Measurements from ENCODE around the gene ASXL1. TPM values are rescaled to one million over a fixed set of nuclear protein-coding genes. Genes with fewer than 3 reads are reported as not detected.

ASXL1 gene
- total RNA-seq, 1 experiment from 2014 or later = 22.7 TPM

GRCh38 chr20:32358632-32358882, 426 bp downstream of the ASXL1 start (continued):
- TF ChIP-seq ZMAT4 (CRISPR knock-in tag; IDR thresholded peaks at IDR 0.05) (no peak), ZBTB21 (CRISPR knock-in tag; IDR thresholded peaks at IDR 0.05; ENCODE audit: borderline replicate concordance) (no peak), SMAD3 (CRISPR knock-in tag; IDR thresholded peaks at IDR 0.05; ENCODE audit: borderline replicate concordance) (no peak), GTF2I (CRISPR knock-in tag; conservative IDR thresholded peaks at IDR 0.05) (no peak), OVOL2 (CRISPR knock-in tag; IDR thresholded peaks at IDR 0.05; ENCODE audit: borderline replicate concordance) (no peak), PRDM15 (CRISPR knock-in tag; IDR thresholded peaks at IDR 0.05) (no peak), ZNF512 (CRISPR knock-in tag; IDR thresholded peaks at IDR 0.05; ENCODE audit: borderline replicate concordance) (no peak)

- ChIA-PET CTCF (interaction anchor here (0.6 to 1.0 kb wide), 6 partner anchors 72 to 431 kb away, joined by 3 to 5 read pairs (median 4); no protein-coding TSS in a partner anchor), POLR2A (interaction anchor here (0.7 to 1.5 kb wide), 3 partner anchors 14 to 552 kb away, joined by 3 to 7 read pairs (median 4); no protein-coding TSS in a partner anchor)
- Mint-ChIP-seq H3K4me1 (peaks cover 12% of the 10 kb centered on the region), H3K27ac (no peak overlapping the region), H3K36me3 (peaks cover 2% of the 10 kb centered on the region; the same call in 1 of the 2 replicates), H3K4me3 (peak overlapping the region; percentile 67), H3K27me3 (ENCODE audit: low read depth) (peaks cover 82% of the 10 kb centered on the region), H3K9me3 (no peaks in the 10 kb centered on the region)
- DNase-seq (ENCODE audit: low spot score) (peak; percentile 85), ATAC-seq (peak; percentile 43)
- no peak for TF ChIP-seq TP53 (CRISPR knock-in tag; IDR thresholded peaks at IDR 0.05)
- peak; percentile 46; the same call in 1 of the 2 replicates for TF ChIP-seq SMAD3 (CRISPR knock-in tag; IDR thresholded peaks at IDR 0.05; ENCODE audit: borderline replicate concordance)
- no peak for TF ChIP-seq CREM (CRISPR knock-in tag; IDR thresholded peaks at IDR 0.05)
- TF ChIP-seq NFATC4 (CRISPR knock-in tag; IDR thresholded peaks at IDR 0.05) = no peak
- no peak for TF ChIP-seq PRDM15 (CRISPR knock-in tag; IDR thresholded peaks at IDR 0.05)
- TF ChIP-seq ATF6 (CRISPR knock-in tag; IDR thresholded peaks at IDR 0.05) = no peak
- no peak for TF ChIP-seq NR3C1 (CRISPR knock-in tag; conservative IDR thresholded peaks at IDR 0.05; ENCODE audit: low read depth)
- TF ChIP-seq, protein P1, sequence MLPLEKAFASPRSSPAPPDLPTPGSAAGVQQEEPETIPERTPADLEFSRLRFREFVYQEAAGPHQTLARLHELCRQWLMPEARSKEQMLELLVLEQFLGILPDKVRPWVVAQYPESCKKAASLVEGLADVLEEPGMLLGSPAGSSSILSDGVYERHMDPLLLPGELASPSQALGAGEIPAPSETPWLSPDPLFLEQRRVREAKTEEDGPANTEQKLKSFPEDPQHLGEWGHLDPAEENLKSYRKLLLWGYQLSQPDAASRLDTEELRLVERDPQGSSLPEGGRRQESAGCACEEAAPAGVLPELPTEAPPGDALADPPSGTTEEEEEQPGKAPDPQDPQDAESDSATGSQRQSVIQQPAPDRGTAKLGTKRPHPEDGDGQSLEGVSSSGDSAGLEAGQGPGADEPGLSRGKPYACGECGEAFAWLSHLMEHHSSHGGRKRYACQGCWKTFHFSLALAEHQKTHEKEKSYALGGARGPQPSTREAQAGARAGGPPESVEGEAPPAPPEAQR (CRISPR knock-in tag; IDR thresholded peaks at IDR 0.05) = no peak
- no peak for TF ChIP-seq SOX15 (CRISPR knock-in tag; IDR thresholded peaks at IDR 0.05)
- TF ChIP-seq, protein P2, sequence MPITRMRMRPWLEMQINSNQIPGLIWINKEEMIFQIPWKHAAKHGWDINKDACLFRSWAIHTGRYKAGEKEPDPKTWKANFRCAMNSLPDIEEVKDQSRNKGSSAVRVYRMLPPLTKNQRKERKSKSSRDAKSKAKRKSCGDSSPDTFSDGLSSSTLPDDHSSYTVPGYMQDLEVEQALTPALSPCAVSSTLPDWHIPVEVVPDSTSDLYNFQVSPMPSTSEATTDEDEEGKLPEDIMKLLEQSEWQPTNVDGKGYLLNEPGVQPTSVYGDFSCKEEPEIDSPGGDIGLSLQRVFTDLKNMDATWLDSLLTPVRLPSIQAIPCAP (CRISPR knock-in tag; IDR thresholded peaks at IDR 0.05) = 0 out of 2 replicates have a peak, but pooled peaks have one; percentile 40
- no peak for TF ChIP-seq EMX1 (CRISPR knock-in tag; IDR thresholded peaks at IDR 0.05)
- no peak for TF ChIP-seq IRF2 (CRISPR knock-in tag; IDR thresholded peaks at IDR 0.05; ENCODE audit: borderline replicate concordance, low read depth)
- TF ChIP-seq ZNF396 (CRISPR knock-in tag; IDR thresholded peaks at IDR 0.05; ENCODE audit: borderline replicate concordance) = no peak
- no peak for TF ChIP-seq OVOL2 (CRISPR knock-in tag; IDR thresholded peaks at IDR 0.05; ENCODE audit: borderline replicate concordance)
- TF ChIP-seq, protein P3, sequence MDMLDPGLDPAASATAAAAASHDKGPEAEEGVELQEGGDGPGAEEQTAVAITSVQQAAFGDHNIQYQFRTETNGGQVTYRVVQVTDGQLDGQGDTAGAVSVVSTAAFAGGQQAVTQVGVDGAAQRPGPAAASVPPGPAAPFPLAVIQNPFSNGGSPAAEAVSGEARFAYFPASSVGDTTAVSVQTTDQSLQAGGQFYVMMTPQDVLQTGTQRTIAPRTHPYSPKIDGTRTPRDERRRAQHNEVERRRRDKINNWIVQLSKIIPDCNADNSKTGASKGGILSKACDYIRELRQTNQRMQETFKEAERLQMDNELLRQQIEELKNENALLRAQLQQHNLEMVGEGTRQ (CRISPR knock-in tag; IDR thresholded peaks at IDR 0.05) = no peak
Observed at GRCh38 chr20:32358883-32359632, 927 bp downstream of the ASXL1 start.
